IMR-90 (cell line): ENCODE data around the gene TNS1. TPM values are rescaled to one million over a fixed set of nuclear protein-coding genes. Genes with fewer than 3 reads are reported as not detected.
A peak's percentile ranks its signal among the peaks of the same experiment; 100 is the strongest.

Experiments used
- ATAC-seq: fragments of 200-7000 bp; cut with Tn5 transposase; 2 replicates; pipeline ENCODE4 v1.9.1; 2020; ENCODE audit warnings: low read depth, mild to moderate bottlenecking, moderate library complexity
- BruUV-seq: library from RNA; stranded (reverse); fragments of 400-500 nt; replicated peaks from 2 replicates; lab custom pipeline; 2021; lab: Mats Ljungman, UMichigan
- CTCF ChIA-PET: fragments of 300-600 bp; formaldehyde crosslinking; extraction: SDS; loops from one replicate; lab custom pipeline; 2021; ENCODE audit warnings: antibody characterized with exemption; lab: Yijun Ruan, JAX
- POLR2A ChIA-PET: fragments of 300-600 bp; sonication (Branson Sonifier 250); formaldehyde crosslinking; loops from one replicate; lab custom pipeline; 2022; ENCODE audit warnings: antibody characterized with exemption; ENCODE audit not compliant: unreplicated experiment; lab: Charles Lee
- DNase-seq: peaks from one replicate; pipeline ENCODE4 v3.0.0; 2013
- H2AFZ ChIP-seq: replicated peaks from 2 replicates; pipeline ENCODE3; 2013; ENCODE audit warnings: low read length, mild to moderate bottlenecking; ENCODE audit not compliant: poor library complexity
- H2AK5ac ChIP-seq: 2 replicates; pipeline ENCODE4 v1.6.1; 2013; ENCODE audit warnings: low read depth, low read length, inconsistent platforms
- H2AK9ac ChIP-seq: replicated peaks from 2 replicates; pipeline ENCODE3; 2013; ENCODE audit warnings: mild to moderate bottlenecking, low read depth, low read length, moderate library complexity; ENCODE audit not compliant: poor library complexity
- H2BK120ac ChIP-seq: 2 replicates; pipeline ENCODE4 v1.6.1; 2013; ENCODE audit warnings: low read depth, low read length, inconsistent platforms
- H2BK15ac ChIP-seq: 3 replicates; pipeline ENCODE4 v1.6.1; 2013; ENCODE audit warnings: low read depth, low read length, inconsistent platforms
- H2BK20ac ChIP-seq: 2 replicates; pipeline ENCODE4 v1.6.1; 2013; ENCODE audit warnings: low read depth, mild to moderate bottlenecking, inconsistent platforms, low read length, moderate library complexity
- H2BK5ac ChIP-seq: 2 replicates; pipeline ENCODE4 v1.6.1; 2013; ENCODE audit warnings: mild to moderate bottlenecking, low read depth, low read length, inconsistent platforms; ENCODE audit not compliant: poor library complexity, severe bottlenecking
- H3K14ac ChIP-seq: replicated peaks from 2 replicates; pipeline ENCODE4 v1.6.1; 2013; ENCODE audit warnings: low read depth, low read length, inconsistent platforms
- H3K18ac ChIP-seq: 2 replicates; pipeline ENCODE4 v1.6.1; 2013; ENCODE audit warnings: low read depth, low read length, control low read depth
- H3K23ac ChIP-seq: 2 replicates; pipeline ENCODE4 v1.6.1; 2013; ENCODE audit warnings: low read depth, low read length, inconsistent platforms
- H3K27ac ChIP-seq: 2 replicates; pipeline ENCODE4 v1.5.1; 2013; ENCODE audit warnings: mild to moderate bottlenecking, control low read depth, low read length; ENCODE audit not compliant: insufficient read depth
- H3K27me3 ChIP-seq: 2 replicates; pipeline ENCODE4 v1.6.1; 2013; ENCODE audit warnings: low read length; ENCODE audit not compliant: control insufficient read depth, insufficient read depth
- H3K36me3 ChIP-seq: 2 replicates; pipeline ENCODE4 v1.6.1; 2013; ENCODE audit warnings: low read length, mixed read lengths; ENCODE audit not compliant: control insufficient read depth, insufficient read depth
- H3K4ac ChIP-seq: 2 replicates; pipeline ENCODE4 v1.6.1; 2013; ENCODE audit warnings: low read depth, low read length, inconsistent platforms
- H3K4me1 ChIP-seq: 2 replicates; pipeline ENCODE4 v1.6.1; 2013; ENCODE audit warnings: low read length, mixed read lengths; ENCODE audit not compliant: control insufficient read depth, insufficient read depth
- H3K4me2 ChIP-seq: 2 replicates; pipeline ENCODE4 v1.6.1; 2013; ENCODE audit warnings: low read depth, mild to moderate bottlenecking, control low read depth, low read length, moderate library complexity
- H3K4me3 ChIP-seq: 2 replicates; pipeline ENCODE4 v1.5.1; 2013; ENCODE audit warnings: low read depth, mild to moderate bottlenecking, control low read depth, low read length, moderate library complexity; ENCODE audit not compliant: insufficient read depth
- H3K56ac ChIP-seq: 2 replicates; pipeline ENCODE4 v1.6.1; 2013; ENCODE audit warnings: low read length, inconsistent platforms; ENCODE audit not compliant: insufficient read depth; ENCODE audit errors: extremely low read depth
- H3K79me1 ChIP-seq, 2 experiments: 2 replicates each; pipeline ENCODE4 v1.6.1; 2013; ENCODE audit warnings: low read length in 2 of 2, inconsistent platforms in 1 of 2, low read depth in 1 of 2
- H3K9ac ChIP-seq: 2 replicates; pipeline ENCODE4 v1.6.1; 2013; ENCODE audit warnings: low read depth, low read length, control low read depth
- H3K9me1 ChIP-seq: 2 replicates; pipeline ENCODE4 v1.6.1; 2013; ENCODE audit warnings: low read length, inconsistent platforms; ENCODE audit not compliant: insufficient read depth
- H3K9me3 ChIP-seq: 2 replicates; pipeline ENCODE4 v1.6.1; 2013; ENCODE audit warnings: low read length; ENCODE audit not compliant: control insufficient read depth, insufficient read depth
- H4K20me1 ChIP-seq: 2 replicates; pipeline ENCODE4 v1.6.1; 2013; ENCODE audit warnings: low read length, inconsistent platforms; ENCODE audit not compliant: insufficient read depth
- H4K5ac ChIP-seq: 2 replicates; pipeline ENCODE4 v1.6.1; 2013; ENCODE audit warnings: mild to moderate bottlenecking, low read depth, low read length, control low read depth
- H4K8ac ChIP-seq, 2 experiments: 2 replicates each; pipeline ENCODE4 v1.6.1; 2013; ENCODE audit warnings: low read depth in 2 of 2, low read length in 2 of 2, control low read depth in 1 of 2, inconsistent platforms in 1 of 2
- H4K91ac ChIP-seq: 2 replicates; pipeline ENCODE4 v1.6.1; 2013; ENCODE audit warnings: low read depth, low read length, inconsistent platforms; ENCODE audit not compliant: insufficient read depth
- CEBPB ChIP-seq: IDR thresholded peaks from 2 replicates; pipeline ENCODE4 v1.6.1; 2012; ENCODE audit warnings: low read depth, low read length, improper control_type of control experiment
- CHD1 ChIP-seq: IDR thresholded peaks from 2 replicates; pipeline ENCODE4 v1.6.1; 2012; ENCODE audit warnings: low read depth, low read length, improper control_type of control experiment
- FOS ChIP-seq: fragments of 150-350 bp; IDR thresholded peaks from 2 replicates; pipeline ENCODE4 v1.6.1; 2016; ENCODE audit warnings: low read depth, low read length
- MAFK ChIP-seq: IDR thresholded peaks from 2 replicates; pipeline ENCODE4 v1.6.1; 2012; ENCODE audit warnings: low read depth, low read length, improper control_type of control experiment
- MAZ ChIP-seq: IDR thresholded peaks from 2 replicates; pipeline ENCODE4 v1.6.1; 2012; ENCODE audit warnings: low read depth, mild to moderate bottlenecking, low read length, improper control_type of control experiment, moderate library complexity, borderline replicate concordance
- MXI1 ChIP-seq: IDR thresholded peaks from 2 replicates; pipeline ENCODE4 v1.6.1; 2012; ENCODE audit warnings: low read depth, mild to moderate bottlenecking, low read length, moderate library complexity, borderline replicate concordance
- NFE2L2 ChIP-seq: fragments of 150-350 bp; IDR thresholded peaks from 2 replicates; pipeline ENCODE4 v1.6.1; 2016; ENCODE audit warnings: low read depth, mild to moderate bottlenecking, low read length
- POLR2A ChIP-seq: IDR thresholded peaks from 2 replicates; pipeline ENCODE4 v1.6.1; 2012; ENCODE audit warnings: mild to moderate bottlenecking, low read depth, low read length
- RCOR1 ChIP-seq: IDR thresholded peaks from 2 replicates; pipeline ENCODE4 v1.6.1; 2012; ENCODE audit warnings: mild to moderate bottlenecking, low read length, improper control_type of control experiment; ENCODE audit not compliant: insufficient replicate concordance
- RFX5 ChIP-seq: IDR thresholded peaks from 2 replicates; pipeline ENCODE4 v1.8.0; 2012; ENCODE audit warnings: low read depth, mild to moderate bottlenecking, low read length, moderate library complexity
- SMC3 ChIP-seq: fragments of 150-350 bp; IDR thresholded peaks from 2 replicates; pipeline ENCODE4 v1.6.1; 2016; ENCODE audit warnings: low read depth, mild to moderate bottlenecking, antibody characterized with exemption, low read length, moderate library complexity
- WGBS, 2 experiments: methylation state at CpG; one replicate each; pipeline versions ENCODE4 v1.1.5 to v1.1.7; 2013; ENCODE audit warnings: missing lambda C conversion rate in 2 of 2; ENCODE audit not compliant: insufficient read length in 1 of 2; ENCODE audit errors: extremely low coverage in 2 of 2; 5-methylcytosine and 5-hydroxymethylcytosine counted together
- dilution Hi-C: fragments of 300-500 bp; cut with HindIII; formaldehyde crosslinking; loops from one replicate; pipeline ENCODE4 v1.14.3; 2018; ENCODE audit warnings: low sequenced_read_pairs; ENCODE audit not compliant: unreplicated experiment
- in situ Hi-C: fragments of 300-500 bp; cut with MboI; formaldehyde crosslinking; loops from 3 replicates; pipeline ENCODE4 v1.14.3; 2019; ENCODE audit warnings: low sequenced_read_pairs, inconsistent platforms, mixed read lengths
- intact Hi-C: fragments of 100-400 bp; cut with micrococcal nuclease; formaldehyde crosslinking; loops from 2 replicates; pipeline ENCODE4 v1.10.0; 2022
- polyA plus RNA-seq, 3 experiments: library from polyadenylated mRNA; depleted of rRNA; stranded (reverse); fragments of >200 nt; gene quantifications; 2 replicates each; pipeline ENCODE4 v1.2.3, GENCODE V29; 2012; ENCODE audit warnings: low replicate concordance in 1 of 3
- total RNA-seq: library from RNA; depleted of rRNA; stranded (reverse); fragments of >200 nt; gene quantifications from 2 replicates; pipeline ENCODE4 v1.2.3, GENCODE V29; 2012
- TF ChIP-seq, protein P1 (sequence below): conservative IDR thresholded peaks from 2 replicates; pipeline ENCODE4 v1.5.1; 2012; ENCODE audit warnings: mild to moderate bottlenecking, low read depth, low read length, improper control_type of control experiment
- TF ChIP-seq, protein P2 (sequence below): fragments of 150-350 bp; IDR thresholded peaks from 2 replicates; pipeline ENCODE4 v1.6.1; 2017; ENCODE audit warnings: mild to moderate bottlenecking, antibody characterized with exemption, low read length, low read depth
- TF ChIP-seq, protein P3 (sequence below): fragments of 150-350 bp; IDR thresholded peaks from 2 replicates; pipeline ENCODE4 v1.6.1; 2016; ENCODE audit warnings: low read depth, mild to moderate bottlenecking, low read length, moderate library complexity, borderline replicate concordance

Gene TNS1
- total and polyA plus RNA-seq, 2 of the 4 experiments (the other 2 are of a cell fraction) = 41.1 to 45.2 TPM

GRCh38 chr2:217887841-217888701 is 114.7 kb downstream of the TNS1 start:
- Histone ChIP-seq H3K9me1 (peaks cover 6% of the 10 kb centered on the region; the same call in 1 of the 2 replicates), H3K14ac (no peak overlapping the region), H2AFZ (no peak overlapping the region), H3K9ac (no peak overlapping the region), H3K23ac (no peak overlapping the region), H3K4ac (no peak overlapping the region), H3K4me3 (no peak overlapping the region), H4K8ac (no peak overlapping the region), H3K4me2 (no peak overlapping the region), H3K9me3 (no peaks in the 10 kb centered on the region), H3K18ac (no peak overlapping the region), H3K79me1 (peaks cover 28 to 49% of the 10 kb centered on the region in 2 experiments), H2AK5ac (no peak overlapping the region), H3K56ac (no peak overlapping the region; the same call in 1 of the 2 replicates), H4K91ac (no peak overlapping the region), H2BK20ac (no peak overlapping the region), H2BK15ac (no peak overlapping the region), H4K5ac (no peak overlapping the region), H3K36me3 (peaks cover 68% of the 10 kb centered on the region), H4K20me1 (peaks cover 14% of the 10 kb centered on the region), H2AK9ac (no peak overlapping the region), H3K27ac (no peak overlapping the region), H2BK5ac (no peak overlapping the region), H3K4me1 (no peaks in the 10 kb centered on the region), H2BK120ac (no peak overlapping the region), H3K27me3 (no peaks in the 10 kb centered on the region)
- no peak for ATAC-seq
- dilution Hi-C loops = no loop called here
- in situ Hi-C loops = loop anchor here (5.0 kb wide), 1 partner anchor 96 kb away; no protein-coding TSS in a partner anchor
- TF ChIP-seq MAFK = peak; percentile 31; the same call in 1 of the 2 replicates
- no peak for TF ChIP-seq RCOR1
- TF ChIP-seq RFX5 = no peak
- no peak for TF ChIP-seq CHD1
- TF ChIP-seq MXI1 = no peak
- TF ChIP-seq FOS = no peak
- no peak for TF ChIP-seq CEBPB
- no peak for TF ChIP-seq POLR2A
- TF ChIP-seq, protein P1, sequence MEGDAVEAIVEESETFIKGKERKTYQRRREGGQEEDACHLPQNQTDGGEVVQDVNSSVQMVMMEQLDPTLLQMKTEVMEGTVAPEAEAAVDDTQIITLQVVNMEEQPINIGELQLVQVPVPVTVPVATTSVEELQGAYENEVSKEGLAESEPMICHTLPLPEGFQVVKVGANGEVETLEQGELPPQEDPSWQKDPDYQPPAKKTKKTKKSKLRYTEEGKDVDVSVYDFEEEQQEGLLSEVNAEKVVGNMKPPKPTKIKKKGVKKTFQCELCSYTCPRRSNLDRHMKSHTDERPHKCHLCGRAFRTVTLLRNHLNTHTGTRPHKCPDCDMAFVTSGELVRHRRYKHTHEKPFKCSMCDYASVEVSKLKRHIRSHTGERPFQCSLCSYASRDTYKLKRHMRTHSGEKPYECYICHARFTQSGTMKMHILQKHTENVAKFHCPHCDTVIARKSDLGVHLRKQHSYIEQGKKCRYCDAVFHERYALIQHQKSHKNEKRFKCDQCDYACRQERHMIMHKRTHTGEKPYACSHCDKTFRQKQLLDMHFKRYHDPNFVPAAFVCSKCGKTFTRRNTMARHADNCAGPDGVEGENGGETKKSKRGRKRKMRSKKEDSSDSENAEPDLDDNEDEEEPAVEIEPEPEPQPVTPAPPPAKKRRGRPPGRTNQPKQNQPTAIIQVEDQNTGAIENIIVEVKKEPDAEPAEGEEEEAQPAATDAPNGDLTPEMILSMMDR = no peak
- TF ChIP-seq NFE2L2 = no peak
- TF ChIP-seq, protein P2, sequence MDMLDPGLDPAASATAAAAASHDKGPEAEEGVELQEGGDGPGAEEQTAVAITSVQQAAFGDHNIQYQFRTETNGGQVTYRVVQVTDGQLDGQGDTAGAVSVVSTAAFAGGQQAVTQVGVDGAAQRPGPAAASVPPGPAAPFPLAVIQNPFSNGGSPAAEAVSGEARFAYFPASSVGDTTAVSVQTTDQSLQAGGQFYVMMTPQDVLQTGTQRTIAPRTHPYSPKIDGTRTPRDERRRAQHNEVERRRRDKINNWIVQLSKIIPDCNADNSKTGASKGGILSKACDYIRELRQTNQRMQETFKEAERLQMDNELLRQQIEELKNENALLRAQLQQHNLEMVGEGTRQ = 0 out of 2 replicates have a peak, but pooled peaks have one; percentile 26
- no peak for TF ChIP-seq SMC3
- no peak for TF ChIP-seq MAZ
- TF ChIP-seq, protein P3, sequence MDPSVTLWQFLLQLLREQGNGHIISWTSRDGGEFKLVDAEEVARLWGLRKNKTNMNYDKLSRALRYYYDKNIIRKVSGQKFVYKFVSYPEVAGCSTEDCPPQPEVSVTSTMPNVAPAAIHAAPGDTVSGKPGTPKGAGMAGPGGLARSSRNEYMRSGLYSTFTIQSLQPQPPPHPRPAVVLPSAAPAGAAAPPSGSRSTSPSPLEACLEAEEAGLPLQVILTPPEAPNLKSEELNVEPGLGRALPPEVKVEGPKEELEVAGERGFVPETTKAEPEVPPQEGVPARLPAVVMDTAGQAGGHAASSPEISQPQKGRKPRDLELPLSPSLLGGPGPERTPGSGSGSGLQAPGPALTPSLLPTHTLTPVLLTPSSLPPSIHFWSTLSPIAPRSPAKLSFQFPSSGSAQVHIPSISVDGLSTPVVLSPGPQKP = no peak
- ChIA-PET CTCF (interaction anchor here (0.6 to 1.9 kb wide), 2 partner anchors 29 to 97 kb away, joined by 5 to 7 read pairs; no protein-coding TSS in a partner anchor), POLR2A (no interaction called here)
- intact Hi-C loops = no loop called here
- BruUV-seq = no TSS peak
- DNase-seq = peak; percentile 21
- WGBS, 2 experiments = 80% methylated on average over 5 of the region's 16 CpGs; no CpG with 5 or more reads in 1 of the 2 experiments
